ENCODE measurements around the gene MRPS22. TPM values are rescaled to one million over a fixed set of nuclear protein-coding genes. Genes with fewer than 3 reads are reported as not detected.
"Not testable (repeated sequence)": the region's sequence is repeated elsewhere in the genome, so short reads cannot be mapped to it uniquely, and the experiment has no call there.

MRPS22 gene
- total RNA-seq, 2 donors from 2014 or later: 40.9 to 46.6 TPM

- Mint-ChIP-seq H3K36me3 (no peaks in the 10 kb centered on the region), H3K27ac (no peak overlapping the region), H3K27me3 (peaks cover 22 to 26% of the 10 kb centered on the region in 2 donors), H3K4me3 (peak overlapping the region; percentile 38), H3K9me3 (no peaks in the 10 kb centered on the region), H3K4me1 (ENCODE audit: low read depth in 2 of 2) (peaks cover 6 to 9% of the 10 kb centered on the region in 2 donors)
- DNase-seq (ENCODE audit: low spot score) (peak; percentile 87), ATAC-seq (peak; percentile 94 to 95)
Measured at GRCh38 chr3:139329364-139329850, 14.4 kb upstream of the MRPS22 start.

GRCh38 chr3:139332092-139332491, 11.7 kb upstream of the MRPS22 start:
- Mint-ChIP-seq H3K9me3 (no peaks in the 10 kb centered on the region), H3K27me3 (peaks cover 28 to 31% of the 10 kb centered on the region in 2 donors), H3K4me3 (no peak overlapping the region), H3K36me3 (no peaks in the 10 kb centered on the region), H3K4me1 (ENCODE audit: low read depth in 2 of 2) (peaks cover 6 to 9% of the 10 kb centered on the region in 2 donors), H3K27ac (no peak overlapping the region)
- DNase-seq (ENCODE audit: low spot score) (no peak), ATAC-seq (no peak)

GRCh38 chr3:139334675-139335074, 9.1 kb upstream of the MRPS22 start:
- ATAC-seq; H3K9me3 Mint-ChIP-seq; H3K36me3 Mint-ChIP-seq; DNase-seq (ENCODE audit: low spot score); H3K4me3 Mint-ChIP-seq; H3K27ac Mint-ChIP-seq; H3K4me1 Mint-ChIP-seq (ENCODE audit: low read depth in 2 of 2): not testable (repeated sequence)
- peaks cover 37 to 42% of the 10 kb centered on the region in 2 donors for H3K27me3 Mint-ChIP-seq

- H3K4me1 Mint-ChIP-seq (ENCODE audit: low read depth in 2 of 2): peaks cover 4 to 7% of the 10 kb centered on the region in 2 donors
- no peak overlapping the region for H3K4me3 Mint-ChIP-seq
- peaks cover 7% of the 10 kb centered on the region for H3K36me3 Mint-ChIP-seq
- H3K27ac Mint-ChIP-seq: no peak overlapping the region
- H3K9me3 Mint-ChIP-seq: peaks cover 5% of the 10 kb centered on the region
- DNase-seq (ENCODE audit: low spot score) (no peak), ATAC-seq (no peak)
- peaks cover 21 to 30% of the 10 kb centered on the region in 2 donors for H3K27me3 Mint-ChIP-seq
Measured at GRCh38 chr3:139338405-139338804, 5.4 kb upstream of the MRPS22 start.

GRCh38 chr3:139339219-139339906, 4.5 kb upstream of the MRPS22 start:
- peaks cover 20 to 23% of the 10 kb centered on the region in 2 donors for H3K27me3 Mint-ChIP-seq
- DNase-seq (ENCODE audit: low spot score): no peak

GRCh38 chr3:139340784-139341183, 3.0 kb upstream of the MRPS22 start:
- H3K27ac Mint-ChIP-seq: no peak overlapping the region
- no peak overlapping the region for H3K4me3 Mint-ChIP-seq
- H3K9me3 Mint-ChIP-seq: peaks cover 5% of the 10 kb centered on the region
- H3K4me1 Mint-ChIP-seq (ENCODE audit: low read depth in 2 of 2): peaks cover 4 to 9% of the 10 kb centered on the region in 2 donors
- DNase-seq (ENCODE audit: low spot score): no peak
- H3K36me3 Mint-ChIP-seq: peaks cover 7% of the 10 kb centered on the region
- no peak for ATAC-seq
- peaks cover 17 to 23% of the 10 kb centered on the region in 2 donors for H3K27me3 Mint-ChIP-seq

More at GRCh38 chr3:139339219-139339906, 4.5 kb upstream of the MRPS22 start:
- H3K4me3 Mint-ChIP-seq: no peak overlapping the region
- ATAC-seq: peak in 1 of 2 donors; percentile 12
- H3K9me3 Mint-ChIP-seq: peaks cover 5% of the 10 kb centered on the region
- H3K27ac Mint-ChIP-seq: no peak overlapping the region
- H3K36me3 Mint-ChIP-seq: peaks cover 7% of the 10 kb centered on the region
- peaks cover 4 to 9% of the 10 kb centered on the region in 2 donors for H3K4me1 Mint-ChIP-seq (ENCODE audit: low read depth in 2 of 2)

- Mint-ChIP-seq H3K27ac (no peak overlapping the region), H3K4me1 (ENCODE audit: low read depth in 2 of 2) (peaks cover 4 to 9% of the 10 kb centered on the region in 2 donors), H3K27me3 (peaks cover 13 to 18% of the 10 kb centered on the region in 2 donors), H3K4me3 (no peak overlapping the region), H3K36me3 (peaks cover 7% of the 10 kb centered on the region), H3K9me3 (peaks cover 5% of the 10 kb centered on the region)
- no peak for ATAC-seq
- no peak for DNase-seq (ENCODE audit: low spot score)
Measured at GRCh38 chr3:139342054-139342453, 1.8 kb upstream of the MRPS22 start.

- H3K4me3 Mint-ChIP-seq: no peak overlapping the region
- H3K9me3 Mint-ChIP-seq: peaks cover 5% of the 10 kb centered on the region
- peaks cover 14 to 16% of the 10 kb centered on the region in 2 donors for H3K4me1 Mint-ChIP-seq (ENCODE audit: low read depth in 2 of 2)
- H3K36me3 Mint-ChIP-seq: peaks cover 25% of the 10 kb centered on the region
- DNase-seq (ENCODE audit: low spot score) (no peak), ATAC-seq (no peak)
- no peaks in the 10 kb centered on the region for H3K27me3 Mint-ChIP-seq
- H3K27ac Mint-ChIP-seq: no peak overlapping the region
Measured at GRCh38 chr3:139346771-139347170, 3.0 kb downstream of the MRPS22 start.

- H3K9me3 Mint-ChIP-seq: no peaks in the 10 kb centered on the region
- H3K27me3 Mint-ChIP-seq: no peaks in the 10 kb centered on the region
- H3K4me1 Mint-ChIP-seq (ENCODE audit: low read depth in 2 of 2): peaks cover 21 to 30% of the 10 kb centered on the region in 2 donors
- DNase-seq (ENCODE audit: low spot score) (no peak), ATAC-seq (no peak)
- H3K27ac Mint-ChIP-seq: no peak overlapping the region
- H3K4me3 Mint-ChIP-seq: no peak overlapping the region
- H3K36me3 Mint-ChIP-seq: peaks cover 62% of the 10 kb centered on the region
Measured at GRCh38 chr3:139353920-139354556, 10.2 kb downstream of the MRPS22 start.

- H3K4me3 Mint-ChIP-seq: no peak overlapping the region
- no peaks in the 10 kb centered on the region for H3K9me3 Mint-ChIP-seq
- ATAC-seq (no peak), DNase-seq (ENCODE audit: low spot score) (no peak)
- peaks cover 62% of the 10 kb centered on the region for H3K36me3 Mint-ChIP-seq
- H3K4me1 Mint-ChIP-seq (ENCODE audit: low read depth in 2 of 2): peaks cover 21 to 30% of the 10 kb centered on the region in 2 donors
- no peak overlapping the region for H3K27ac Mint-ChIP-seq
- H3K27me3 Mint-ChIP-seq: no peaks in the 10 kb centered on the region
Measured at GRCh38 chr3:139354661-139355060, 10.8 kb downstream of the MRPS22 start.

- Mint-ChIP-seq H3K27me3 (no peaks in the 10 kb centered on the region), H3K27ac (peak overlapping the region; percentile 29 to 75), H3K4me3 (peak overlapping the region; percentile 61), H3K4me1 (ENCODE audit: low read depth in 2 of 2) (peaks cover 21 to 30% of the 10 kb centered on the region in 2 donors), H3K9me3 (no peaks in the 10 kb centered on the region), H3K36me3 (peaks cover 68% of the 10 kb centered on the region)
- DNase-seq (ENCODE audit: low spot score): no peak
- ATAC-seq: no peak
Measured at GRCh38 chr3:139355476-139355875, 11.7 kb downstream of the MRPS22 start.

GRCh38 chr3:139355891-139356290, 12.1 kb downstream of the MRPS22 start:
- peaks cover 19 to 30% of the 10 kb centered on the region in 2 donors for H3K4me1 Mint-ChIP-seq (ENCODE audit: low read depth in 2 of 2)
- H3K9me3 Mint-ChIP-seq: no peaks in the 10 kb centered on the region
- H3K4me3 Mint-ChIP-seq: peak overlapping the region; percentile 61
- H3K36me3 Mint-ChIP-seq: peaks cover 66% of the 10 kb centered on the region
- peak in 1 of 2 donors; percentile 79 for ATAC-seq
- DNase-seq (ENCODE audit: low spot score): no peak
- no peaks in the 10 kb centered on the region for H3K27me3 Mint-ChIP-seq
- H3K27ac Mint-ChIP-seq: peak overlapping the region; percentile 29 to 75

GRCh38 chr3:139357899-139358298, 14.1 kb downstream of the MRPS22 start:
- H3K4me1 Mint-ChIP-seq (ENCODE audit: low read depth in 2 of 2): peaks cover 18 to 24% of the 10 kb centered on the region in 2 donors
- no peaks in the 10 kb centered on the region for H3K9me3 Mint-ChIP-seq
- DNase-seq (ENCODE audit: low spot score): no peak
- H3K4me3 Mint-ChIP-seq: peak overlapping the region; percentile 66
- peak in 1 of 2 donors; percentile 89 for ATAC-seq
- no peaks in the 10 kb centered on the region for H3K27me3 Mint-ChIP-seq
- peaks cover 61% of the 10 kb centered on the region for H3K36me3 Mint-ChIP-seq
- peak overlapping the region in 1 of 2 donors; percentile 82 for H3K27ac Mint-ChIP-seq

All from natural killer cell treated with Interleukin-12 subunit alpha and Interleukin-12 subunit beta and Interleukin-15 and Interleukin-18, amount 100 ng/mL, for 72 hours (primary cell).